Stimulated activated CD4-positive, alpha-beta T cell treated with anti-CD3 and anti-CD28 coated beads, Interleukin-4, amount 100 ng/mL, for 48 hours (primary cell): Measurements from ENCODE around the gene CLDN7.

Experiments used
- DNase-seq, 2 donors: peaks; one replicate each; pipeline ENCODE4 v3.0.0-alpha.2; 2020; ENCODE audit warnings: low read depth in 2 of 2

The CLDN7 gene

GRCh38 chr17:7289256-7290032, 27.2 kb upstream of the CLDN7 start:
- DNase-seq: no peak

GRCh38 chr17:7285679-7286078, 23.4 kb upstream of the CLDN7 start:
- DNase-seq: no peak

GRCh38 chr17:7284911-7285310, 22.6 kb upstream of the CLDN7 start:
- DNase-seq: no peak

GRCh38 chr17:7283471-7284216, 21.4 kb upstream of the CLDN7 start:
- no peak for DNase-seq

GRCh38 chr17:7282752-7283321, 20.6 kb upstream of the CLDN7 start:
- DNase-seq: no peak

GRCh38 chr17:7281953-7282751, 19.9 kb upstream of the CLDN7 start:
- no peak for DNase-seq

GRCh38 chr17:7281074-7281952, 19.0 kb upstream of the CLDN7 start, which contains the start of gene SLC2A4:
Gene SLC2A4 (plus strand): TSS chr17:7281718. CDS start chr17:7281935, 217 bp downstream.
- DNase-seq: peak; percentile 89 to 90

GRCh38 chr17:7280519-7281073, 18.3 kb upstream of the CLDN7 start:
- DNase-seq: peak; percentile 79 to 80

GRCh38 chr17:7279448-7279847, 17.2 kb upstream of the CLDN7 start:
- DNase-seq: no peak

GRCh38 chr17:7266784-7267183, 4.5 kb upstream of the CLDN7 start:
- no peak for DNase-seq

- no peak for DNase-seq
These were observed 1.5 kb upstream of the CLDN7 start for GRCh38 chr17:7263801-7264078.

GRCh38 chr17:7262935-7263800, 890 bp upstream of the CLDN7 start:
- no peak for DNase-seq

GRCh38 chr17:7261379-7262191, 693 bp downstream of the CLDN7 start:
- no peak for DNase-seq

GRCh38 chr17:7260651-7261378, 1.5 kb downstream of the CLDN7 start:
- DNase-seq: no peak

GRCh38 chr17:7260151-7260550, 2.1 kb downstream of the CLDN7 start:
- DNase-seq: no peak

GRCh38 chr17:7259555-7259889, 2.8 kb downstream of the CLDN7 start:
- DNase-seq: no peak

GRCh38 chr17:7258731-7259554, 3.3 kb downstream of the CLDN7 start:
- no peak for DNase-seq
